ENCODE measurements around the gene ZNF423.

The ZNF423 gene

DNA sequence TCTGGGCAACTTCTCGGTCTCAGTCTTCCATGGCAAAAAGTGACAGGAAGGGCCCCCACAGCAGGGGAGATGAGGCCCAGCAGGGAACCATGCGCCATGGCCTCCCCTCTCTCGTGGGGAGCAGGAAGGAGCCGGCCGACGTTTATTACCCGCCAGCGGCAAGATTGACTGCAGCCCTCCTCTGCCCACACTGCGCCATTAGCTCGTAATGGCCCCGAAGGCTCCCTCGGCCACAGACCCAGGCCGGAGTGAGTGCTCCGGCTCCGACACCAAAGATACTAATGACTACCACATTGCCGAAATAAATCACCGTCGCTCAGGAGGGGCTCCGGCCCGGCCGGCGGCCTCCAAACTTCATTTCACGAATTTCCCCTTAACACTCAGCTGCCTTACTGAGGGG lies 255.4 kb downstream of the ZNF423 start:
- no peak for DNase-seq (ENCODE audit: low read depth)

DNA sequence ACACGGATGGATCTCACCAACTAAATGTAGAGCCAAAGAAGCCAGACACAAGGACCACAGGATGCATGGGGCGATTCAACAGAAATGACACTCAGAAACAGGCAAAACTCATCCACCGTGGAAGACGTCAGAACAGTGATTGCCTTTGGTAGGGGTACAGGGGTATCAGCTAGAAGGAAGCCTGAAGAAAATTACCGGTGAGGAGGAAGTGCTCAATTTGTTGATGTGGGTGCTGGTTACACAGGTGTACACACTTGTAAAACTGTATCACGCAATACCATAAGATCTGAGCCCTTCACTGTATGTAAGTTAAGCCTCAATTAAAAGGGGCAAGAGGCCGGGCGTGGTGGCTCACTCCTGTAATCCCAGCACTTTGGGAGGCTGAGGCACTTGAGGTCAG lies 256.2 kb downstream of the ZNF423 start:
- no peak for DNase-seq (ENCODE audit: low read depth)

DNA sequence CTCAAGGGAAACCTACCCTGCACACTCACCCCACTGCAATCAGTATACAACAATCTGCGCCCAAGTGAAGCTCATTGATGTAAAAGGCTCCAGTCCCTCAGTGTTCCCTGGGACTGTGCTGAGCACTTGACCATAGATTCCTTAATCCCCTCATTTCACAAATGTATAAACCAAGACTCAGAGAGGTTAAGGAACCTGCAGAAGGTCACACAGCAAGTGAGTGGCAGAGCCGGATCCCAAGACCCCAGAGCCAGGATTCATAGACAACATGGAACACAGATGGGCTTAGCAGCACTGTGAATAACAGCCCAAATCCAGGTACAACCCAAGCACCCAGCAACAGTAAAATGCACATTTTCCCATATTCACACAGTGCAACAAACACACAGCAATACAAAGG lies 256.6 kb downstream of the ZNF423 start:
- DNase-seq (ENCODE audit: low read depth), result no peak

DNA sequence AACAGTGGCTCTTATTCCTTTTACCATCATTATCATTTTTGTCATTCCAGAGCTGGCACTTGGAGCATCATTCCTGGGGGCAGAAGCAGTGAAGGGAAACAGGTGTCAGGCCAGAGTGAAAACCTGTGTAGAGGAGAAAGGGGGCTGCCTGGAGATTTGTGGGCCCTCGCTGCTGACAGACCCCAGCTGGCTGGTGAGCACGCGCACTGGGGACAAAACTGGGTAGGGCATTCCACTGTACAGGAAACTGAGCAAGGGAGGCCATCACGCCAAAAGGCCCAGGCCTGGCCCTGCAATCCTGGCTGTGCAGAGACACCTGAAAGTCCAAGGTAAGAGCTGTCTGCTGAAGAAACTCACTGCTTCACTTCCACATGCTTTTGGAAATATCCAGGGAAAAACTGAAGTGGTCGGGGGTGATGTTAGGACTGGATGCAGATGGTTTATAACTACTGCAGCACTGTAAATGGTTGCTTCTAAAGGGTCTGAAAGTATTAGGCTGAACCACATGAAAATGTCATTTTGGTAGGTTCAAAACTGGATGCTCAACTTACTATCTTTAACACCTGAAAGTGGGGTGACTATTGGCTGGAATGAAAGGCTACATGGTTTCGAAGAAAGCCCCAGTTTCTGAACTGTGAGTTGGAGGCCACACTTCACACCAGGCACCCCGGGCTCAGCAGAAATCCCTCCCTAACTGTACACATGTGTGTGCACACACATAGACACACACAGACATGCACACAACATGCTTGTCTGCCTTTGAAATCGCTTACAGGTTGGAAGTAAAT lies 257.3 kb downstream of the ZNF423 start:
- DNase-seq (ENCODE audit: low read depth), result no peak

DNA sequence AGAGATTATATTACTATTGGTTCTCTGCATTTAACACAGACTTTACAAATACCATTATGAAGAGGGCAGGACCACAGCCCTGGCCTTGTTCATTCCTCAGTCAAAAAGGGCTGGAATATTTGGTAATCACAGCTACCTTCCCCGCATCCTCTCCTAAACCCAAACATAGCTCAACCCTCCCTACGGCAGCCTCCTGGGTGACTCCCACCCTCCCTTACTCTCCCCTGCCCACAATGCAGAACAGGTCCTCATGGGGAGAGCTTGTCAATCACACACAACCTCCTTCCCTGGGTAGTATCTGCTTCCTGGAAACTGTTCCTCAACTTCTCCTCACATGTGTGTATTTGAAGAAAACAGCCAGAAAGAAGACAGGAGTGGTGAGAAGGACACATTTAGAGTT lies 258.1 kb downstream of the ZNF423 start:
- no peak for DNase-seq (ENCODE audit: low read depth)

DNA sequence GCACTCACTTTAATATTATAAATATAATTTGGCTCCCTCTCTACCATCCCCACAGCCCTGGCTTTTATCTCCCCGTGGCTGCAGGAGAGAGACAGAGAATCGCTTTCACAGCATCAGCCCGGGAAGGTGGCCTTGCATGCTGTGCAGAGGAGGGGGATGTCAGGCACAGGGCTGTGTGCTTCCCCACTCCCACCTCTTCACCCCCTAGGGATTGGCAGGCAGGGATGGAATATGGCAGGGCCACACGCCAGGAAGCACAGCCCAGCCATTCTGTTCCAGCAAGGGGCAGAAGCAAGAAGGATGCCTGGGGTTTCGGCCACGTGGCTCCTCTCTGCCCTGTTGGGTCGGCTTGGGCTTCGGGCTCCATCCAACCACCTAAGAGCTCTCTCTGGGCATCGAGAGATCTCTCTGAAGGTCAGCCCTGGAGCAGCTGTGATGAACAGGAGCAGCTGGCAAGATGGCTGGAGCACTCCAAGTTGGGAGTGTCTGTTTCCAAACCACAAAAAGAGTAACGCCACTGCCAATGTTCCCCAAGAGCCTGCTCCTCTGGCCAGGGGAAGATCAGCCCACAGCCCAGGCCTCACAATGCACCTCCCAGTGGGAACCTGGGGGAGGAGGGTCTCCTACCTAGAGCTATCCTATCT lies 259.1 kb downstream of the ZNF423 start:
- no peak for DNase-seq (ENCODE audit: low read depth)

DNA sequence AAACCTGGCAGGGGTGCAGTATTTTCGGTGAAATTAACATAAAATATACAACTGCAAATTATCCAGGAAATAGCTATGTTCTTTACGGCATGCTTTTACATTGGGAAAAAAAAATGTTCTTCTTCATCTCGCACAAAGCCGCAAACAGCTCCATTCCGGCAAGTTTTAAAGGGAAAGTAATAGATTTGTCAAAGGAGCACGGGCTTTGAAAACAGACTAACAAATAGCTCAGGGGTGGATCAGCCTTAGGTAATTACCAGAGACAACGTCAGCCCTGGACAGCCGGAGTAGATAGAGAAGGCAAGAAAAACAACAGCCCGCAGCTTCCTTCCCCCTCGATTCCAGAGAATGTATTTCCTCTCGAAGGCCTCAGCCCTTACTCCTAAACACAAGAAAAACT lies 259.8 kb downstream of the ZNF423 start:
- DNase-seq (ENCODE audit: low read depth), result peak; percentile 39

DNA sequence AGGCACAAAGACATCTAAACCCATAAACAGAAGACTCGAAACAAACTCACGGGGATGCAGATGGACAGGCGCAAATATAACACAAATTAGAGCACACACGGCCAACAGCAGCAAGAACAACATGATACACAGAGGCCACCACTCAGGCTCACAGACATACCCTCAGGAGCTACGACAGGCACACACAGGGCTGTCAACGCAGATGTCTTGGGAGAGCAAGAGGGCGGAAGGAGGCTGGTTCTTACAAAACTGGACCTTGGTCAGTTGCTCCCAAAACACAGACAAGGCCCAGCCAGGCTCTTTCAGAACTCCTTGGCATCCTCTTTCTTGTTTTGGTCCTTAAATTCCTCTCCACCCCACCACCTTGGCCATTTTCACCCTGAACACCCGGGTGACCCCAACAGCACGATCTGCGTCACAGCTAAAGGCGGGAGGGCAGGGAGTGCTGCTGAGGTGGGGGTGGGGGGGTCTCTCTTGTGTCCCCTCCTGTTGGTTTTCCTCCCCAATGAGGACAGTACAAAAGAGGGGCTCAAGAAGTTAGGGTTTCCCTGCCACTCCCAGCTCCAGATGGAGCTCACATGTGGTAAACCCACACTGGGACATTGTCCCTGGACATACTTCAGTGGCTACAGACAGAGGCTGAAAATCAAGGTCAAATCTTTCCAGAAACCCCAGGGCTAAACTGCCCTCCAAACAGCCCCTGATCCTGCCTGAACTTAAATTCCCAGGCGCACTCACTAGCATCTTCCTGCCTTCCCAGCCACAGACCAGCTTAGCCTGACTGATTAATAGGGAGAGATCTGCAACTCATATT lies 261.0 kb downstream of the ZNF423 start:
- no peak for DNase-seq (ENCODE audit: low read depth)

DNA sequence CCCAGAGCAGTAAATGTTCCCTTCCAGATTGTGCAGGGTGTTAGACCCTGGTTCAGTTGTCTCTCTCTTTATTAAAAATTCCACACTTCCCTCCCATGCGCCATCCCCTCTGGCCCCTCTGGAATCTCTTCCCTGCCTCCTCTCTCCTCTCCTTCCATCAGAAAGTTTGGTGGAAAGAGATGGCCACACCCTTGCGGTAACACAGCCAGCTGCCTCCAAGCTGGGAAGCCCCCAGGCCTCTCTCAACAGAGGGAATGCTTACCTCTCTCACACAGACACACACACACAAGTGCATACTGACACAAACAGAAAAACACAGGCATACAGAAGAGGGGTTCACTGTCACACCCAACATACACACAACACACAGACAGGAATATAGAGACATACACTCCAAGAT lies 261.8 kb downstream of the ZNF423 start:
- no peak for DNase-seq (ENCODE audit: low read depth)

DNA sequence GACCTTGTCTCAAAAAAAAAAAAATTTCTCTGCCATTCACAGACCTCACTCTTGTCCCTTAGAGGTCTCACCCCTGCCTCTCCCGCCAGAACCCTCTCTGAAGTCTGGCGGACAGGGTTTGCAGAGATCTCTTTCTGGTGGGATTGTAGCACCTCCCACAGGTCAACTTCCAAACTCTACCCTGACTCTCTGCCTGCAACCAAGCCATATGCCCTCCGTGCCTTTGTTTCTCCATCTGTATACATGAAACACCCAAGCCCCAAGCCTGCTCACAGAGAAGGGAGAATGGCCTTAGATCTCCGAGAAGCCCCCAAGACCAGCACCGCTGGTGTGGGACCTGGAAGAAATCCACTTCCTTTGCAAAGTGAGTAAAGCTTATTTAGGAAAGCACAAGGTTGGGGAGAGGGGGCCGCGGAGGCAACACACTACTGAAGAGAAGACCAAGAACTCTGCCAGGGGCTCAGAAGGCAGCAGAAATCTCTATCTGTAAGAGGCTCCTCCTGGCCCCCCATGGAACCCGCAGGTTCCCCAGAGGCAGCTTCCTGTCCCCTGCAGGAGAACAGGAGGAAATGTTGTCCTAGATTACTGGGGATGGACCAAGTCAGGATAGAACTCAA lies 262.4 kb downstream of the ZNF423 start:
- no peak for DNase-seq (ENCODE audit: low read depth)

DNA sequence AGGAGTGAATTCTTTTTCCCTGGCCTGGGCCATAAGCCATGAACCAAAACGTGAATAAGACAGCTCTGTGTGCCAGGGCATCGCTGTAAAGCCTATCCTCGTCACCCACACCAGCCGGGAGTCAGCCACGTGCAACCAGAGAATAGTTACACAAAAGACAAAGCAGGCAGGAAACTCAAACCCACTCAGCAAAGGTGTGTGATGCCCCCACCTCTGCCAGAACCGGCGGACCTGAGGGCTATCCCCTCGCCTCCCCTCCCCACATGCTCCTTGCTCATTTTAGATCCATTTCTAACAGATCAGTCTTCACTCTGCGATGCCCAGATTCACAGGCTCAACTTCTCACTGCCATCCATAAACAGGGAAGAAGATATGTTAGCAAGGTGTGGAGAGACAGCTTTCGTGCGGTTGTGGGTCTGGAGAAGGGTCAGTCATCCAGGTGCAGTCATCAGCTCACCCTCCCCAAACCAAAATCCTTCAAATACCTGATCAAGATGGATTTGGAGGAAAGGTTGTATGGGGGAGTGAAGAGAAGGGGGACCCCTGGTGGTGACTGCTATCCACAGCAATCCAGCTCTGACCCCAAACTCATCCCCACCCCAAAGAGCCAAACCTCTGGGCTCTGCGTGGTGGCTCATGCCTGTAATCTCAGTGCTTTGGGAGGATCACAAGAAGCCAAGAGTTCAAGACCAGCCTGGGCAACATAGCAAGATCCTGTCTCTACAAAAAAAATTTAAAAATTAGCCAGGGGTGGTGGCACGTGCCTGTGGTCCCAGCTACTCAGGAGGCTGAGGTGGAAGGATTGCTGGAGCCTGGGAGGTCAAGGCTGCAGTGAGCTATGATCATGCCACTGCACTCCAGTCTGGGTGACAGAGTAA lies 263.1 kb downstream of the ZNF423 start:
- peak; percentile 16 for DNase-seq (ENCODE audit: low read depth)

DNA sequence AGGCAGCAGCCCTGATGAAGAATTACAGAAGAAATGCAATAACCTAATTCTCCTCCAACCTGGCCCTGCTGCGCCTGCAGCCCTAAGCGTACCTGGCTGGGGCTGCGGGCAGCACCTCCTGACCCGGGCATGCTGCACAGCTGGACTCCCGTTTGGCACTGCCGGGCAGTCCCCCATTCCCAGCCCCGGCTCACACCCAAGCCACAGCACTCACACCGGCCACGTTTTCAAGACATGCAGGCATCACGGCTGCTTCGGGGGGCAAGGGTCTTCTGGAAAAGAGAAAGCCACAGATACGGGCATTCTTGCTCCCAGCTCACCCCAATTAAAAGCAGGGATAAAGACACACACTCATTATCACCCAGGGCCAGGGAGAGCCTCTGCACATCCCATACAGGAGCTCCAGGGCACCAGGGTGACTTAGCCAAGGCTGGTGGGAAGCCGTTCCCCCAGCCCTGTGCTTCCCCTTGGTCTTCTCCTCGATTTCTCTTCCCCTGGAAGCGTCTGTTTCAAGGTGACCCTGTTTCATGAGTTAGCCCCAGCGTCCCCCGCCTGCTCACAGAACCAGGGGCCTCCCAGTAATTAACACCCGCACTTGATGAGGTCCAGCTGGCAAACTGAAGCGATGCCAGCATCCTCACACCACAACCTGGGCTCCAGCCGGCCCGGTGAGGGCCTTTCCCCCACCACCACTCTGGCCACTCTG lies 265.6 kb downstream of the ZNF423 start:
- no peak for DNase-seq (ENCODE audit: low read depth)

DNA sequence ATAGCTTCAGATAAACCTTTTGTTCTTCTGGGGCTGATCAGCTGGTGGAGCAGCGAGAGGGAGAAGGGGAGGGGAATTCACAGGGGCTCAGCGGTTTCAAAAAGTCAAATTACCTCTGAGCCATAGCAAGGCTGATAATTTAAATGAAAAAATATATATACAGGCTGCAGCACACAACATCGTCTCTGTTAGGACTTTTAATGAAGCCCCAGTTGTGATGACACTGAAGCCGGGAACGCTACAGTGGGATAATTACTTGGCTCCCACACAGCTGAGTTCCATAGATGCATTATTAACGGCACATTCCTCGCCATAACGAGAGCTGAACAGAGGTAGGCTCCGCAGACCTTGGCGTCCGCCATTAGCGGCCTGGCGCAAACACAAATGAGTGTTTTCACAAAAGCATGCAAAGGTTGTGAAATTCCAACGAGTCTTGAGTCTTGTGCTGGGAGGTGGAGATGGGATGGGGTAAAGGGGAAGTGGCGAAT lies 266.3 kb downstream of the ZNF423 start:
- no peak for DNase-seq (ENCODE audit: low read depth)

DNA sequence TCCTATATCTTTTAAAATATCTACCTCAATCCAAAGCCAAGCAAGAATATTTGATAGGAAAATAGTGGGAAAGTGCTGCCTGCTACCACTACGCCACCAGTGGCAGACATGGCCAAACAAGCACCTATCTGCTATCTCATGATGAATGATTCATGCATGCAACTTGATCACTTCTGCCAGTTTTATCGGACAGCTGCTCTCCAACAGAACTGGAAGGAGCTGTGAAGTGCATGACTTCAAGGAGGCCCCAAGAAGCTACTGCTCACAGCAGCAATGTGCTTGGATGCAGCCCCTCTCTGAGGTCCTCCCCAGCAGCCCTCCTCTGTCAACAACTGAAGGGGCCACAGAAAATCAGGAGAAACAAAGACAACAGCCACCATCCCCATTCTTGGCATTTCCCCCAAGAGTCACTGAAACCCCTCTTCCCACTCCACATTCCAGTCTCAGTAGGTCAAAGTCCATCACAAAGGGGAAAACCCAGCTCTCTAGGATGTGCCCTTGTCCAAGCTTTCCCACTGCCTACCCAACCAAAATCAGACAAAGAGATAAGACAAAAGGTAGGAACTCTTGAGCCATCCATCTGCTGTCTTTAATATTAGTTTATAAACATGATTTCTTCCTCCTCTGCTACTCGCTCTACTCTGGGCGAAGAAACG lies 267.1 kb downstream of the ZNF423 start:
- DNase-seq (ENCODE audit: low read depth), result peak; percentile 59

DNA sequence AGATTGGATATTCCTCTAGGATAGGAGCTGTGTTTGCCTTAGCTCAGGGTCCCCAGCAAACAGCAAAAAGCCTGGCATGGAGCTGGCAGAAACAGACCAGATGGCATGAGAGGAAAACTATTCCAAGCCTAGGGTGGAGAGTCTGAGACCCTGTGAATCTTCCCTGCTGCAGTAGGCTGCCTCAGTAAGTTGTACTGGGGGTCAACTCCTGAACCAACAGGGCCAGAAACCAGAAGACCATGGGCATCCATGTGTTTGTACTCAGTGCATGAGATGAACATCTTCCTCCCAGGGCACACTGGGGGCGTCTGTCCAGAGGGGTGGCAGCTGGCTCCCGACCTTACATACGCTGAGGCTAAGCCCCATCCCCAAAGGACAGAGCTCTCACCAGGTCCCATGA lies 267.9 kb downstream of the ZNF423 start:
- no peak for DNase-seq (ENCODE audit: low read depth)

DNA sequence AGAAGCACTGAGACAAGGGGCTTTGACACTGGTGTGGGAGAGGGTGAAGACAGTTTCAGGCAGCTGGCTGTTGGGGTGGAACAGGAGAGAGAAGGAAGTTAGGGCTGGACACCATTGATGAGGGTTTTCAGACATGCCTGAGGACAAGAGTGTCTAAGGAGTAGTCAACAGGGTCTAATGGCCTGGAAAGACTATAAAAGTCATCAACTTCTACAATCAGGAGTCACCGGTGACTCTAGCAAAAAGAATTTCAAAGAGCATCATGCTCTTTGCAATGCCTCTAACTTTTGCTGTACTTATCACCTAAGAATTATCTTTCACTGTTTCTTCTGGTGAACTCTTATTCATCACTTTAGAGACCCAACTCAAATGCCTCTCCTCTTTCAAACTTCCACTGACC lies 268.4 kb downstream of the ZNF423 start:
- DNase-seq (ENCODE audit: low read depth), result no peak

DNA sequence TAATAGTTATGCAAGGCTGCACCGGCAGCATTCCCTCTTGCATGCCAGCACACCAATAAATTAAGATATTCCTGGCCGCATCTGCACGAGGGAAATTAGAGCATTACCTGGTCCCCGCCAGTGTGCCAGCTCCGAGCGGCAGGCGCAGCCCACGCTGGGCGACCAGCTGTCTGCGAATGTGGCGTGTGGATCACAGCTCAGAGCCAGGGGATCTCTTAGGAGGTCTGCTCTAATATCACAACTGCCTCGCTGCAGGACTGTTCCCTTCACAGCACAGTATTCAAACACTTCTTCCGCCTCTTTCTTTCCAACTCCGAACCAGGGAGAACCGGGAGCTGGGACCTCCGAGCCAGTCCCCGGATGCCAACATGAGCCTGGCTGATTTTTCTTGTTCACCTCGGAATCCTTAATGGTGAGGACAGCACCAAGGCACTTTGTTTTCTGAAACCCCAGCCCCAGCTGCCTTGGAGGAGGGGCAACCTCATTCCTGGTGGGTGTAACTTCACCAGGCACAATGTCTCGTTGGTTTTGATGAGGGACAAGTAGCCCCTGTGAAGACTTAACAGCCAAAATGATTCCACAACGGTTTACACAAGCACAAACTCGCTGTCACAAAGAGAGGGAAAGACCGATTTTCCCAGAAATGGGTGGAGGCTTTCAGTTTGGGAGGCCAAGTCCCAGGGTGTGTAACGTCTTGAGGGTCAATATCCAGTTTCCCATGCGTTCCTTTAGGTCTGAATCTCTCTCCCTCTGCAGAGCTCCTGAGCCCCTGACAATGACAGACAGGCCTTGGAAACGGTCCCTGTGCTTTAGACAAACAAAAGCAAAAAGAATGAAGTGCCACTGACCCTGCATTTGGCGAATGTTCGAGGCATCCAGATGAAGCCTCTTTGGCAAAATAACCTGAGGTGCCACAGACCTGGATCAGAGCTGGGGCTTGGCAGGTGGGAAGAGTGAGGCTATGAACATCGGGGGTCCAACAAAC lies 269.2 kb downstream of the ZNF423 start:
- no peak for DNase-seq (ENCODE audit: low read depth)

DNA sequence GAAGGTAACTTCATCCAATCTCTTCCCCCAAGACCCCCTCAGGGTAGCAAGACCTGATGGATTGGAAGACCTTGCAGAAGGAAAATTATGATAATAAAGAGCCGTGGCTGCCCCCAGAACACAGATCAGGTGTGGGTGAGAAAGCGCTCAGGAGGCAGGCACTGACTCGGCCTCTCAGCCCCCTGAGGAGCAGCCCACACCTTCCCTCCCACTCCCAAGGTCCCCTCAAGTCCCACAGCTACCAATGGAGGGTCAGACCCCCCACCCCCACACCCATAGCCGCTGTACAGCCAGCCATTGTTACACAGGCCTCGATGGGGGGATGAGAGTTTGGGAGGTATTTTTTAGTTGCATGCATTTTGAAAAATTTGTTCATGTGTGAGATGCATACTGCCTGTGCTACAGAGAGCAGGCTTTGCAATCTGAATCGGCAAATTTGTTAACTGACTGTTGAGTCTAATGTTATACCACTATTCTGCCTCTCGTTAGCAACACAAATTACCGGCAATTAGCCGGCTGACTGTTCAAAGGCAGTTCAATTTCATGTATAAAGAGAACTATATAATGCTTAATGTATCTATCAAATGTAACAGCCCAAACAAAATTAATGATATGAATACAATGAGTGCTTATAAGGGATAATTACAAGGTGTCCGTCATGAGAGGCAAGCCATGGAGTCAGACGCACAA lies 270.6 kb downstream of the ZNF423 start:
- no peak for DNase-seq (ENCODE audit: low read depth)
